ENCODE measurements around the gene PRRX2.
"Not testable (repeated sequence)": the region's sequence is repeated elsewhere in the genome, so short reads cannot be mapped to it uniquely, and the experiment has no call there.

The PRRX2 gene

DNA sequence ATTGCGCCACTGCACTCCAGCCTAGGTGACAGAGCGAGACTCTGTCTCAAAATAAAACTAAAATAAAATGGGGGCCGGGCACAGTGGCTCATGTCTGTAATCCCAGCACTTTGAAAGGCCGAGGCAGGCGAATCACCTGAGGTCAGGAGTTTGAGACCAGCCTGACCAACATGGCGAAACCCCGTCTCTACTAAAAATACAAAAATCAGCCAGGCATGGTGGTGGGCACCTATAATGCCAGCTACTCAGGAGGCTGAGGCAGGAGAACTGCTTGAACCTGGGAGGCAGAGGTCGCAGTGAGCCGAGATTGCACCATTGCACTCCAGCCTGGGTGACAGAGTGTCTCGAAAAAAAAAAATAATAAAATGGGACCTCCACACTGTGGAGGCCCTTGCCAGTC, 29.1 kb upstream of the PRRX2 start:
- DNase-seq (ENCODE audit: low spot score): not testable (repeated sequence)

DNA sequence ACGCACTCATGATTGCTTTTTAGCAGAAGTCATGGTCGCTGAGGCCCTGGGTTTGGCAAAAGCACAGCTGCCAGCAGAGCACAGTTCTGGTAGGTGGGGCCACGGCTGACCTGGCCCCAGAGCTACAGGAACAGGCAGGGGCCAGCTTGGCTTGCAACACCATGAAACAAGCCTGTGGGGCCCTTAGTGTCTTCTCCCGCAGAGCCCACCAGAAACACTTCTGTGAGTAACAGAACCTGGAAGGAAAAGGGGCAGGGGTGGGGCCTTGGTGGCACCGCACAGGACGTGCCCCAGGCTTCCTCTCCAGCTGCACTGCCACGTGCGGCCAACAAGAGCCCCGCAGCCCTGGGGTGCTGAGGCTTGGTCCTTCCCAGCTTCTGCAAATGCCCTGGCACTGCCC, 28.3 kb upstream of the PRRX2 start:
- no peak for DNase-seq (ENCODE audit: low spot score)

DNA sequence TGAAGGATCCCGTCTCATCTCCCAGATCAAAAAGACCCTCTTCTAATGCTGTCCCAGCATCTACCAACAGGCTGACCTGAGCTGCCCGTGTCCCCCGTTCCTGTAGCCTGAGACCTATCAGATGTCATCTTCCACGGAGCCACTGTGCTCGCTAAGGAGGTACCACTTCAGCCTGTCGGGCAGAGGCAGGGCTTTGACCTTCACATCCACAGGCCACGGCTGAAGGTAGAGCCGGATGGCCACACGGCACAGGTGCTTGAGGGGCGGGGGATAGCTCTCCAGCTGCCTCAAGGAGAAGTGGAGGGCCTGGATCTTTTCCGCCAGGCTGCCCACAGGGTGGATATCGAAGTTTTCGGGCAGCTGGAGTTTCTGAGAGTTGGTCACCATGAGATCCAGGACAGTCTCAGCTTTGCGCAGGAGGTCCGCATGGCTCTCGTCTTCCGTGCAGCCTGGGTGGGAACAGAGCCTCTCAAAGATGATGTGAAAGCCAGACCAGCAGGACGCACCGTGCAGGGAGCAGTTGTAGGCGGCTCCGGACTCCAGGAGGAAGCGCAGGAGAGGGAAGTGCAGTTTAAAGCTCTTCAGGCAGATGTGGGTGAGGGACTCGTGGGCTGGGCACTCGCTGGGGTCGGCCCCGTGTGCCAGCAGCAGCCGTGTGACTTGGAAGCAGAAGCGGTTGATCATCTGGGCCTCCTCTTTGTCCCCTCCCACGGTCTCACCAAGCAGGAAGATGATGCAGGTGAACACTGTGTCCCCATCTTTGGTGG, 27.6 kb upstream of the PRRX2 start:
- no peak for DNase-seq (ENCODE audit: low spot score)

DNA sequence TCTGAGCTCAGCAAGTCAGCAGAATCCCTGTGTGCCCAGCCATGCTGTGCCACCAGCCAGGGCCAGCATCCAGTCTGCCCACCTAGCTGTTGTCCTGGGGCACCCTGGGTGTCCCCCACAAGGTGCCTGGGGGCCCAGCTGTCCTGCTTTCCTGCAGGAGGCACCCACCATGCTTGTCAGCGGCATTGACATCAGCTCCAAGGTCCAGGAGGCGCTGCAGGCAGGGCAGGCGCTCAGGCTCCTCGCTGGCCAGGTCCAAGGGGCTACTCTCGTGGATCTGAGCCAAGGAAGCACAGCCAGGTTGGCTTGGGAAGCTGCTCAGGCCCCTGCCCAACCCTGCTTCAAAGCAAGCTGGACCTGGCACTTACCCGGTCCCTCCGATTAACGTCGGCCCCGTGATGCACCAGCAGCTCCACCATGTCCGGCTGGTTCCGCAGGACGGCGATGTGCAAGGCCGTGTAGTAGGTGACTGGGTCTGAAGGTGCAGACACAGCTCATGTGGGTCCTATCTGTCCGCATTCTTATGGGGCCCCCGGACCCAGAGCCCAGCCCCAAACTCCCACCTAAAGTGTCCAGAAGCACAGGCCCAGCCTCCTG, 26.3 kb upstream of the PRRX2 start:
- no peak for DNase-seq (ENCODE audit: low spot score)

DNA sequence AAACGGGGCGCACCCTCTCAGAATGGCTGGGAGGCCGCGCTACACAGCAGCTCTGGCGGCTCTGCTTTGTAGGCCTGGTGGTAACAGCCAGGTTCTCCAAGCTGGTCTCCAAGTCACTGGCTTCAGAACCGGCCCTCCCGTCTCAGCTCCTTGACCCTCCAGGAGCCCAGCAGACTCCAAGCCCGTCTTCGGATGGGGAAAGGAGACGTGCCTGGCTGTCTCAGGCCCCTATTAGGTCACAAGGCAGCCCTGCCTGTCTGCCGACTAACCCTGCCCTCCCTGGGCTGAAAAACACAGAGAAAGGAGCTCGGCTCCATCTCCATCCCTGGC, 25.7 kb upstream of the PRRX2 start:
- no peak for DNase-seq (ENCODE audit: low spot score)

DNA sequence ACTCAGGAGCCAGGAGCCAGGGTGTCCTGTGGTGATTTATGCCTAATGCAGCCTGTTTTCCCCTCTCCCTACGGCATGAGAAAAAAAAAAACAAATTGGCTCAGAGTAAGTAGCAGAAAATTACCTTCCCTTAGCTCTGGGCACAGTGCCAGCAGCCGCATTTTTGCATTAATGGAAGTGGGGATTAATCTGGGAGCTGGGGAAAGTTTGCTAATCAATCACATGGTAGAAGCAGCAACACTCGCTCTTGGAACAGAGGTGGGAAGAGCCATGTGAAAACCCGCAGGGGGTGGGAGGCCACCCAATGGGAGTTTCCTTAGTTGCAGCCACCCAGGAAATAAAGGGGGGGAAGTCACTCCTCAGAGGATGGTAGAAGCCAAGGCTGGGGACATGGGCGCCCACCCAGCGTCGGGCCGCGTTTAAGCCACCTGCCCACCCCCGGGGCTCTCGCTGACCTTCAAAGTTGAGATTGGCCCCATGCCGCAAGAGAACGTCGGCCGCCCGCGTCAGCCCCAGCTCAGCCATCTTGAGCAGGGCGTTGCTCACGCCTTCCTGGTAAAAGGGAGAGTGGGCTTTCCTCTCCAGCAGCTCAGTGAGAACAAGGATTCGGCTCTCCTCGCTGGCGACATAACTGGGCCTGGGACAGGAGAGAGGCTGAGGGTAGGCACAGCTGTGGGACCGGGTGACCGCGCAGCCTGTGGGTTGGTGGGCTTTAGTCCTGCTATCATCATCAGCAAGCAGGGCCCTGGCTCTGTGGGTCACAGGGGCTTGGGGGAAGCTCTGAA, 25.2 kb upstream of the PRRX2 start:
- no peak for DNase-seq (ENCODE audit: low spot score)

DNA sequence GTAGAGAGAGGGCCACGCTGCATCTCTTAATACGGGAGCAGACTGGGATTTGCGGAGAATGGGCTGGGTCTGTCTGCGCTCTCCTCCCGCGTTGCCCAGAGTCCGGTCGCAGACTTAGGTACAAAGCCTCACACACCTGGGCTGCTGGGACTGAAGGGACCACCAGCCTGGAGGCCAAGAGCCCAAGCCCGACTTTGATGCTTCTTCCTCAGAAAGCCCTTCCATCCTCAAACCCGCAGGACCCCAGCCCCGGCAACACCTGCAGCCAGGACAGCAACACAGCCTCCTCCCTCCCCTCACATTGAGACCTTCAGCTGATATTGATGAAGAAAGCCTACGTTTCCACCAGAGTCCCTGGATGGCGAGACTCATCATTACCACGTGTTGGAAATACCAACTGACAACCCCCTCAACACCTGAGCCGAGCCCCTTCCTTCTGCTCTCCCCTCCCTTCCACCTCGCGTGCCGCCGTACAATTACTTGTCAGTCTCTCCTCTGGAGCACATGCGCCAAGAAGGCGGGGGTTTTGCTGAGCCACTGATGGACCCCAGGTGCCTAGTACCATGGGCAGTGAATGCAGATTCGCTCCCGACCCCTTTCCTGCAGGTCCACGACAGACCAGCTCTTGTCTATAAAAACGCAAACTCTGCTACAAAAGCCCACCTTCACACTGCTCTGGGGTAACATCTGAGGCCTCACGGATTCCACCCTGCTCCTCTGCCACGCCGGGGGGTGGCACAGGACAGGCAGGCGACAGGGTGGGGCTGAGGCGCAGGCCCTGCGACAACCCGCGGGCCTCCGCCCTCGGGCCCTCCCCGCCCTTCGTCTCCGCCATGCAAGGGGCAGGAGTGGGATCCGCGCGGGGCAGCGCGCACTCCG, 24.3 kb upstream of the PRRX2 start:
- DNase-seq (ENCODE audit: low spot score): no peak

DNA sequence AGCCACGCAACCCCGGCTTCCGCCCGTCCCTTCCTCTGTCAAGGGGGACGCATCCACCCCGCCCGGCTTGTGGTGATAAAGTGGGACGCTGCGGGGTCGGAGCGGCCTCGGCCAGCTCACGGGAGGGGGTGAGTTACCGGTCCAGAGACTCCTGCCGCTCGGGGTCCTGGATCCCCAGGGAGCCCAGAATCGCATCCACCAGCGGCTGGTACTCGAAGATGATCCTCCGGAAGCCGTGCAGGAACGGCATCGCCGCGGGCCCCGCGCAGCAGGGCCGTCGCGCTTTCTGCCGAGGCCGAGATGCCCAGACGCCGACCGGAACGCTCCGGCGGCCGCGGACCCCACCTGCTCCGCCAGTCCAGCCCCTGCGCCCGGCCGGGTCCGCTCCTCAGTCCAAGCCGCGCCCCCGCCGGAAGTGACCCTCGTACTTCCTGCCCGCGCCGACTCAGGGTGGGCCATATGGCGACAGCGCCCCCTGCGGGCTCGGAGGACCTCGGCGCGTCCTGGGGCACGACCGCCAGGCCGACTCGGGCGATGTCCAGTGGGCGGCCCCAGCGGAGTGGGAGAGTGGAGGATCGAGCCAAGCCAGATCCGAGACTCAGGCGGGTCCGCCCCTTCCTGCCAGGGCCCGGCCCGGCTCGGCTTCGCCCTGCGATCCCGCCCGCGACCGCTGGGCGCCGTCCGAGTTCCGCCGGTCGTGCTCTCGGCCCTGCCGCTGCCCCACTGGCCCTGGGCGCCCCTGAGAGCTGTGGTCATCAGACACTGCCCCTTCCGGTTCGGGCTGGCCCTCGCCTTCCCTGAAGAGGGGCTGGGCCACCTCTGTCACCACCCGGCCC, 23.5 kb upstream of the PRRX2 start, which contains the start of gene ASB6:
ASB6 (minus strand) TSS at position 402 of the 836 bp plus-strand sequence; CDS start at position 250, 152 bp downstream.
- peak; percentile 92 for DNase-seq (ENCODE audit: low spot score)

DNA sequence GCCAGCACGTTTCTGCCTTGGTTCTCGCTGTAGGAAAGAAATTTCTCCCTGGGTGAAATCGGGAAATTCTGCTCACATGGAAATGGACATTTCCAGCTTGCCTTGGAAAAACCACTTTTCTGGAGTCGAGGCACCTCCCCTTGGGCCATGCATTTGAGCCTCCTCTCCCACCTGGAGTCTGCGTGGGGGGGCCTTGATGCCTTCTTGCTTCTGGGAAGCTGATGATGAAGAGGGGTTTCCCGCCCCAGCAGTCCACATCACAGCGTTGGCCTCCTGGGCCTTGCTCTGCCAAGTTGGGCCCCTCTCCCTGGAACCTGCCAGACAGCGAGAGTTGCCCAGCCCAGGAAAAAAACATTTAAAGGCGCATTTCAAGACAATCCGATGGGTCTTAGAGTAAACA, 21.7 kb upstream of the PRRX2 start:
- DNase-seq (ENCODE audit: low spot score): no peak

DNA sequence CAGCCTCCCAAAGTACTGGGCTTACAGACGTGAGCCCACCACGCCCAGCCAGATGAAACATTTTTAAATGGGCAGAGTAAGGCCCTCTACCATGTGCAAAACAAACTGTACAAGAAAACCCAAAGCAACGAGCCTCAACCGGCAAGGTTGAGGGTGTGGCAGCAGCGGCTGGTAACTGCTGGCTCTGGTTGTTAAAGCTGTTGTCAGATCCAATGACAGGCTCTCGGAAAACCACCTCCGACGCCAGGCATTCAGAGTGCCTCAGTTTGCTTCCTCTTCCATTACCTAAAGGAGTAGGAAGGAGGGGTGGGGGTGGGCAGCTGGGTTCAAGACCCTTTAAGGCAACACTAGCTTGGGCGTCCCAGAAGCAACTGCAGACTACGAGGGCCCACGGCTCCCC, 21.1 kb upstream of the PRRX2 start:
- no peak for DNase-seq (ENCODE audit: low spot score)

DNA sequence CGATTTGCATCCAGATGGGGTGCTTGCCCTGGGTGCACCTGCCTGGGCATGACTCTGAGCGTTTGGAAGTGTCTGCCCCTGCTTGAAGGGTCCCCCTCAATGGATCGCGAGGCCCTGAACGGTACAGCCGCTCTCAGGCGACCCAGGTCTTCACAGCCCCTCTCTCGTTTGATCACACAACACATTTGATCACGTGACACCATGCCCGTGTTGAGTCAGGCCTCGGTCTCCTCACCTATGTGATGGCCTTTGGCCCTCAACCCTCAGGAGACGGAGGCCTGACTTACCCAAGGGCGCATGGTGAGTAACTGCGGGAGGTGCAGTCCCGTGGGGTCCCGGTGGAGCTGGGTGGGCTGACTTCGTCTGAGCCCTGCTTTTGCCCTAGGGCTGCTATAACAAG, 20.5 kb upstream of the PRRX2 start:
- DNase-seq (ENCODE audit: low spot score): no peak

DNA sequence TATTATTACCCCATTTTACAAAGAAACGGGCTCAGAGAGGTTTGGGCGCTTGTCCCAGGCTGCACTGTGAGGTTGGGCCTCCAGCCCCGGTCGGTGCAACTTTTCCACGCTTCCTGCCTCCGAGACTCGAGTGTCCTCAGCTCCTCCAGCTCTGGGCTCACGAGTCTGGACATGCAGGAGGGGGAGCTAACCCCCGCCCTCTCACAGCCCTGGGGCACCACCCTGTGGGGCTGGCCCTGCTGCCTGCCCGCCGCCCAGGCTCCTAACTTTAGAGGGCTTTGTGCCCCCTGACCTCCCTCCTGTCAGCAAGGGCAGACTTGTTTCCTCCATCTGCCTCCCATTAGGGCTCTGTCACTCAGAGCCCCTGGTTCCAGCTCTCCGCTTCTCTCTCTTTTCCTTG, 19.2 kb upstream of the PRRX2 start:
- no peak for DNase-seq (ENCODE audit: low spot score)

DNA sequence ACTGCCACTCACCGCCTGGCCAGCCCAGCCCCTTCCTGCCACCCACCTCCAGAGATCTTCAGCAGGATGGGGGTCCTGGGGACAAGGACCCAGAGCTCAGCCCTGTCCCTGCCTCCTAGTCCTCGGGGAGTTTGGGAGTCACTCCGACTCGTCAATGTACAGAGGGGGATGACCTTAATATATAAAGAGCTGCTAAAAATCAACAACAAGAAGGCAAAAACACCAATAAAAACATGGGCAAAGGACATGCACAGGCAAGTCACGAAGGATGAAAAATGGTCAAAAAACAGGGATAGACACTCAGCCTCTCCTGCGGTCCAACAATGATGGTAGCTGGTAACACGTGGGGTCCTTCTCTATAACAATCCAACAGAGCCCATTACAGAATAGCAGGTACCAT, 18.8 kb upstream of the PRRX2 start:
- DNase-seq (ENCODE audit: low spot score): no peak

DNA sequence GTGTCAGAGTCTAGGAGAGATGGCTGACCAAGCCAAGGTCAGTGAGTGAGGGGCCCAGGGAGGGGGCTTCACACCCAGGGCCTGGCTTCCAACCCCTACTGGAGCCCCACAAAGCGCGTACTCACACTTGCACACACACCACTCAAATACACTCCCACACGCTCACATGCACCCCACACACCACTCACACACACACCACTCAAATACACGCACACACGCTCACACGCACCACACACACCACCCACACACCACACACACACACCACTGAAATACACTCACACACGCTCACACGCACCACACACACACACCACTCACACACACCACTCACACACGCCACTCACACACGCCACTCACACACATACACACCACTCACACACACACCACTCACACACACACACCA, 17.8 kb upstream of the PRRX2 start:
- DNase-seq (ENCODE audit: low spot score): no peak

DNA sequence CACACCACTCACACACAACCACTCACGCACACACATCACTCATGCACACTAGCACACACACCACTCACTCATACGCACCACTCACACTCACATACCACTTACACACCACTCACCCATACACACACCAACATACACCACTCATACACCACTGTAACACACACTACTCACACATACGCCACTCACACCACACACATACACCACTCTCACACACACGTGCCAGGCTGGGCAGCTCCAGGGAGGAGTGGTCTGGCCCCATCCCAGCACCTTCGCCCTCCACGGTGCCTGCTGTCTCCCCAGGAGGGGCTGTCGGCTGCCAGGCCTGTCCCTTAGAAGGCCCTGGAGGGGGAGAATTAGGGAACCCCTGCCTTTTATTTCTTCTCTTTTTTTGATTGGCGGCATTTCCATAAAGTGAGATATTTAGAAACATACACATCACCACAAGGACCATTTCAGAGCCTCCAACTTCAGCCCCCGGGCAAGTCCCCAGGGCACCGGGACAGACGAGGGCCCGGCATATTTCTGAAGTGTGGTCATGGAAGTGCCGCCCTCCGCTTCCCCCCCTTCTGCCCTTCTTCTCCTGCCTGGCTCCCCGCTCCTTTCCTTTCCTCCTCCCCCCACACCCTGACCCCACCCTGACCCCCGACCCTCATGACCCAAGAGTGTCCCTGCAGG, 17.2 kb upstream of the PRRX2 start:
- DNase-seq (ENCODE audit: low spot score): no peak

DNA sequence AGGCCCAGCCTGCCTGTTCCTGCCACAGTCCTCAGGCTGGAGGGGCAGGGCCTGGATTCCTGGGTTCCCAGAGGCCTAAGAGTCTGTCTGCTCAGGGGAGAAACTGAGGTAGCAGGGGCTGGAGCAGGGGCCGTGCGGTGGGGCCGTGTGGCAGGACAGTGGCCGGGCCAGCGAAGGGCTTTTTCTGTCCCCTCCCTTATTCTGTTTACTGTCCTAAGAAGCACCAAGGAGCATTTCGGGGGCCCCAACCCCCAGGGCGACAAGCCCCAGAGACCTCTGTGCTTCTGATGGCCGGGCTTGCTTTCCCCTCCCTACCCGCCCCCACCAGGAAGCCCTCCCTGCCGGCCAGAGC, 16.7 kb upstream of the PRRX2 start:
- DNase-seq (ENCODE audit: low spot score): no peak

DNA sequence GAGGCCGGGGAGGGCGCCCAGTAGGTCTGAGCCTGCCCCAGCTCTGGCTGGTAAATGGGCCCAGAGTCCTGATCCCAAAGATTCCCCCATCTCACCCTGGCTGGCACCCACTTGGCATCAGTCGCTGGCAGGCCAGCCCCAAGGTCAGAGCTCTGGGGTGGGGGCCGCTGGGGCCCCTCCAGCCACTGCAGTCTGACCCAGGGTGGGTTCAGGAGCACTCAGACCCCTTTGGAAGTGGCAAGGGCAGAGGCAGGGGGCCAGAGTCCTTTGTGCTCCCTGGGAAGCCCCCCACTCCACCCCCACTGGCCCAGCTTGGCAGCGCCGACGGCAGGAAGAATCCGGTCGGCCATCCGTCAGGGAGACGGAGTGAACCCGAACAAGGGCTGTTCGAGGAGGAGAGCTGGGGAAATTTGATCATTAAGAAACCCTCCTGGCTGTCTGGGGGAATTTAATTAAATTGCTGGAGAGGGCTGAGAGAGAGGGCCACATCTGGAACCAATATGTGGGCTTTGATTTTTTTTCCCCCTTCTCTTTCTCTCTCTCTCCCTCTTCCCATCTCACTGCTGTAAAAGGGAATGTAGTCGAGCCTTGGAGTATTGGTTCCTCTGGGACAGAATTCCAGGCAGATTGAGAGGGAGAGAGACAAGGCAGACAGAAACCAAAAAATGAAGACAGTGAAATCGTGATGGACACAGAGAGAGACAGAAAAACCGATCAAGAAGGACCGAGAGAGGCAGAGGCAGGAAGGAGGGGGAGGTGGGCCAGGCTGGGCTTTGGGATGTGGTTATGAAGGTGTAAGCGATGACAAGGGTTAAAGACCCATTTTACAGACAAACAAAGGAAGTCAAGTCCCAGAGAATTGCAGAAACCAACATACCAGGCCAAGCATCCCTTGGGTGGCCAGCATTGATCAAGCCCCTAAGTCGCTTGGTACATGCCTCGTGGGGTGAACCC, 15.4 kb upstream of the PRRX2 start:
- DNase-seq (ENCODE audit: low spot score): no peak

DNA sequence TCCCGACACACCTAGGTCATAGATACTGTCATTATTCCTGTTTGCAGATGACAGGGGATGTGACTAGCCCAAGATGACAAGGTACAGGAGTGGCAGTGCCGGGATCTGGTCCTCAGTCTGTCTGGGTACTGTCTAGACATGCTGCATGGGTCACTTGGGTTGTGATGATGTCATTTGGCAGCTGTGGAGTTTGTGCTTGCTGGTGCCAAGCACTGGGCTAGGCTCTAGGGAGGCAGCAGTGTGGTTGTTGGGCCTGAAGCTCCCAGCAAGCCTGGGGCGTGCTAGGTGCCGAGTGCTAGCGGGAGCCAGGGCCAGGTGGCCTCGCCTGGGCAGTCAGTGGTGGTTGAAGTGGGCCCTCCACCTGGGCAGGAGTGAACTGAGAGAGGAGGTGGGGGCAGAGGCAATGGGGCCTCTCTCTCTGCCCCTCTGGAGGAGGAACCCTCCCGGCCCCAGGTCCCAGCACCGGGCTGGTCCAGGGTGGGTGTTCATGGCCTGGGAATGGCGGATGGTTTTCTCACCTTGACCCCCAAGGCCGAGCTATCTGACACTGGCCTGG, 14.7 kb upstream of the PRRX2 start:
- no peak for DNase-seq (ENCODE audit: low spot score)

DNA sequence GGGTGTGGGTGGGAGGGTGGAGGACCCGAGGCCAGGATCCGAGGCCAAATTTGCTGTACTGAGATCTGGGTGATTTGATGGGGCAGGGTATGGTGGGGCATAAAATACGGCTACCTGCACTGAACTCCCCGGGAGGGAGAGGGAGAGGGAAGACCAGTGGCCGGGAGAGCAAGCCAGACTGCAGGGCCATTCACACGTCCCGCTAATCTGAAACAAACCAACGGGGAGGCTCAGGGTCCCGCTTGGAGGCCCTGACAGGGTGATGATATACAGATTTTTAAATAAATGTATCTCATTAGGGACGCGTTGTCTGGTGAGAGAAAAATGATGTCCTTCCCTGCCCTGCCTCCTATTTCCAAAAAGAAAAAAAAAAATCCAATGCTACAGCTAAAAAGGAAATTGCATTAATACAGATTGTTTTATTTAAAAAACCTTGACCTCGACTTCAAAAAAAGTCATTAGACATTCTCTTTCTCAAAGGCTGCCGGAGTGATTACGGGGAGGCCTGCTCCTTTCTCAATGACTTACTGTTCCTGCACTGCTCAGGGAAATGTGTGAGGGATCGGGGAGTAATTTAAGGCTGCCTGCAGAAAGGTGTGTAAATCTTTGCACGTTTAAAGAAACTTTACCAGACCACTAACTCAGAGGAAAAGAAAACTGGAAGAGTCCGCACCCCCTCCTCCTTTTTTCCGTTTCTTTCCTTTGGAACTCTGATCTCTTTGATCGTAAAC, 11.5 kb upstream of the PRRX2 start:
- DNase-seq (ENCODE audit: low spot score): no peak
